ENCODE data around the gene OSBPL10. TPM values are rescaled to one million over a fixed set of nuclear protein-coding genes. Genes with fewer than 3 reads are reported as not detected.

The OSBPL10 gene
- polyA plus RNA-seq, 1 donor from 2014 or later, result 2.0 TPM

DNA sequence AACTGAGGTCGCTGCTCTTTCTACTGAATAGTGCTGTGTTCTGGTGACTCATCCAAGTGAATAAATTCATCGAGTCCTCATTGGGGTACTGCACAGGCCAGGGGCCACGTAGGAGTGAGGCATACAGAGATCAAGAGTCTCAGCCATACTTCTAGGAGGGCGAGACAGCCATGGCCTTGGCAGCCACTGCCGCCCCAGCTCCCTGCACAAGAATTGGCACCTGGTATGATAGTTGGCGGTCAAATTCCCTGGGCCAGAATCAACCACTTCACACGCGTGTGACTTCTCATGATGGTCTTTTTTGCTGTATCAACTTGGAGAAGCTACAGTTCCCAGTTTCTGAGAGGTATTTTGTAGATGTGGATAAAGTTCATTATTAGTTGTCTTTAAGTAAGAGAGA, 161.6 kb downstream of the OSBPL10 start:
- H3K36me3 ChIP-seq (ENCODE audit: insufficient read depth, low read length), result no peaks in the 10 kb centered on the region
- no peaks in the 10 kb centered on the region for H3K79me2 ChIP-seq (replicated peaks; ENCODE audit: insufficient read depth, low read length)
- no peaks in the 10 kb centered on the region for H3K9me2 ChIP-seq (ENCODE audit: insufficient read depth, low read length)
- H3K4me2 ChIP-seq (ENCODE audit: low read length), result no peak overlapping the region
- H2AFZ ChIP-seq (ENCODE audit: low read depth, low read length), result no peak overlapping the region
- H3K4me3 ChIP-seq (ENCODE audit: low read length), result no peak overlapping the region
- no peak overlapping the region for H3K27ac ChIP-seq (ENCODE audit: low read length)
- H3K9ac ChIP-seq (ENCODE audit: low read length), result no peak overlapping the region
- H3K9me3 ChIP-seq (ENCODE audit: low read length), result no peaks in the 10 kb centered on the region
- H3K27me3 ChIP-seq (ENCODE audit: insufficient read depth, low read depth, low read length), result no peaks in the 10 kb centered on the region
- TF ChIP-seq MXI1 (conservative IDR thresholded peaks at IDR 0.05; ENCODE audit: poor library complexity, severe bottlenecking), result no peak
- TF ChIP-seq, protein P1, sequence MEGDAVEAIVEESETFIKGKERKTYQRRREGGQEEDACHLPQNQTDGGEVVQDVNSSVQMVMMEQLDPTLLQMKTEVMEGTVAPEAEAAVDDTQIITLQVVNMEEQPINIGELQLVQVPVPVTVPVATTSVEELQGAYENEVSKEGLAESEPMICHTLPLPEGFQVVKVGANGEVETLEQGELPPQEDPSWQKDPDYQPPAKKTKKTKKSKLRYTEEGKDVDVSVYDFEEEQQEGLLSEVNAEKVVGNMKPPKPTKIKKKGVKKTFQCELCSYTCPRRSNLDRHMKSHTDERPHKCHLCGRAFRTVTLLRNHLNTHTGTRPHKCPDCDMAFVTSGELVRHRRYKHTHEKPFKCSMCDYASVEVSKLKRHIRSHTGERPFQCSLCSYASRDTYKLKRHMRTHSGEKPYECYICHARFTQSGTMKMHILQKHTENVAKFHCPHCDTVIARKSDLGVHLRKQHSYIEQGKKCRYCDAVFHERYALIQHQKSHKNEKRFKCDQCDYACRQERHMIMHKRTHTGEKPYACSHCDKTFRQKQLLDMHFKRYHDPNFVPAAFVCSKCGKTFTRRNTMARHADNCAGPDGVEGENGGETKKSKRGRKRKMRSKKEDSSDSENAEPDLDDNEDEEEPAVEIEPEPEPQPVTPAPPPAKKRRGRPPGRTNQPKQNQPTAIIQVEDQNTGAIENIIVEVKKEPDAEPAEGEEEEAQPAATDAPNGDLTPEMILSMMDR (IDR thresholded peaks at IDR 0.05; ENCODE audit: poor library complexity, severe bottlenecking), result no peak
- TF ChIP-seq TAF1 (IDR thresholded peaks at IDR 0.05; ENCODE audit: low read depth), result no peak
- no peak for TF ChIP-seq SMC3 (conservative IDR thresholded peaks at IDR 0.05; ENCODE audit: poor library complexity)
- no peak for TF ChIP-seq EZH2 (IDR thresholded peaks at IDR 0.05; ENCODE audit: borderline replicate concordance, insufficient read depth, low read length, poor library complexity, severe bottlenecking)
- no peak for TF ChIP-seq RAD21 (conservative IDR thresholded peaks at IDR 0.05)
- TF ChIP-seq EP300 (conservative IDR thresholded peaks at IDR 0.05; ENCODE audit: poor library complexity, severe bottlenecking), result no peak
- no peak for TF ChIP-seq POLR2AphosphoS5 (IDR thresholded peaks at IDR 0.05)
- TF ChIP-seq, protein P2, sequence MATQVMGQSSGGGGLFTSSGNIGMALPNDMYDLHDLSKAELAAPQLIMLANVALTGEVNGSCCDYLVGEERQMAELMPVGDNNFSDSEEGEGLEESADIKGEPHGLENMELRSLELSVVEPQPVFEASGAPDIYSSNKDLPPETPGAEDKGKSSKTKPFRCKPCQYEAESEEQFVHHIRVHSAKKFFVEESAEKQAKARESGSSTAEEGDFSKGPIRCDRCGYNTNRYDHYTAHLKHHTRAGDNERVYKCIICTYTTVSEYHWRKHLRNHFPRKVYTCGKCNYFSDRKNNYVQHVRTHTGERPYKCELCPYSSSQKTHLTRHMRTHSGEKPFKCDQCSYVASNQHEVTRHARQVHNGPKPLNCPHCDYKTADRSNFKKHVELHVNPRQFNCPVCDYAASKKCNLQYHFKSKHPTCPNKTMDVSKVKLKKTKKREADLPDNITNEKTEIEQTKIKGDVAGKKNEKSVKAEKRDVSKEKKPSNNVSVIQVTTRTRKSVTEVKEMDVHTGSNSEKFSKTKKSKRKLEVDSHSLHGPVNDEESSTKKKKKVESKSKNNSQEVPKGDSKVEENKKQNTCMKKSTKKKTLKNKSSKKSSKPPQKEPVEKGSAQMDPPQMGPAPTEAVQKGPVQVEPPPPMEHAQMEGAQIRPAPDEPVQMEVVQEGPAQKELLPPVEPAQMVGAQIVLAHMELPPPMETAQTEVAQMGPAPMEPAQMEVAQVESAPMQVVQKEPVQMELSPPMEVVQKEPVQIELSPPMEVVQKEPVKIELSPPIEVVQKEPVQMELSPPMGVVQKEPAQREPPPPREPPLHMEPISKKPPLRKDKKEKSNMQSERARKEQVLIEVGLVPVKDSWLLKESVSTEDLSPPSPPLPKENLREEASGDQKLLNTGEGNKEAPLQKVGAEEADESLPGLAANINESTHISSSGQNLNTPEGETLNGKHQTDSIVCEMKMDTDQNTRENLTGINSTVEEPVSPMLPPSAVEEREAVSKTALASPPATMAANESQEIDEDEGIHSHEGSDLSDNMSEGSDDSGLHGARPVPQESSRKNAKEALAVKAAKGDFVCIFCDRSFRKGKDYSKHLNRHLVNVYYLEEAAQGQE (IDR thresholded peaks at IDR 0.05; ENCODE audit: borderline replicate concordance), result no peak
- H3F3A ChIP-seq (ENCODE audit: insufficient read depth, low read length, poor library complexity, severe bottlenecking), result no peaks in the 10 kb centered on the region
- H4K20me1 ChIP-seq (ENCODE audit: insufficient read depth), result no peaks in the 10 kb centered on the region

DNA sequence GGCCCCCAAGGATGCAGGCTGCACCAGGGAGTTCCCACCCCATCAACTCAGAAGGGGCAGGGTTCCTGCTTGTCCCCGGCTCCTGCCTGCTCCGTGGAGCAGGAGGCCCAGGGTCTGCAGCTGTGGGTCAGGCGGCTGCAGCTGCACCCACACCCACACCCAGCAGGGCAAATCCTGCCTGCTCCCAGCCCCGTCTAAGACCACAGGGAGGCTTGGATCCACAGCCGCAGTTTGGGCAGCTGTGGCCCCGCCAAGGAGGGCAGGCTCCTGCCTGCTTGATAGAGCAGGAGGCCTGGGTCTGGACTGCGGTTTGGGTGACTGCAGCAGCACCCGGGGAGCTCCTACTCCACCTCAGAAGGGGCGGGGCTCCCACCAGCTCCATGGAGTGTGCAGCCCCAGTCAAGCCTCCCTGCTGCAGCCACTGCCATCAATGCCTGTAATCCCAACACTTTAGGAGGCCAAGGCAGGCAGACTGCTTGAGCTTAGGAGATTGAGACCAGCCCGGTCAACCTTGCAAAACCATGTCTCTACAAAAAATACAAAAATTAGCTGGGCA, 163.6 kb downstream of the OSBPL10 start:
- H3K4me3 ChIP-seq (ENCODE audit: low read length), result no peak overlapping the region
- no peak overlapping the region for H3K27ac ChIP-seq (ENCODE audit: low read length)
- no peaks in the 10 kb centered on the region for H3K27me3 ChIP-seq (ENCODE audit: insufficient read depth, low read depth, low read length)
- H3K79me2 ChIP-seq (replicated peaks; ENCODE audit: insufficient read depth, low read length), result no peaks in the 10 kb centered on the region
- H3F3A ChIP-seq (ENCODE audit: insufficient read depth, low read length, poor library complexity, severe bottlenecking), result no peaks in the 10 kb centered on the region
- H3K9ac ChIP-seq (ENCODE audit: low read length), result no peak overlapping the region
- H4K20me1 ChIP-seq (ENCODE audit: insufficient read depth), result no peaks in the 10 kb centered on the region
- TF ChIP-seq RAD21 (conservative IDR thresholded peaks at IDR 0.05) (no peak), EZH2 (IDR thresholded peaks at IDR 0.05; ENCODE audit: borderline replicate concordance, insufficient read depth, low read length, poor library complexity, severe bottlenecking) (no peak), POLR2AphosphoS5 (IDR thresholded peaks at IDR 0.05) (no peak), MXI1 (conservative IDR thresholded peaks at IDR 0.05; ENCODE audit: poor library complexity, severe bottlenecking) (no peak), SMC3 (conservative IDR thresholded peaks at IDR 0.05; ENCODE audit: poor library complexity) (no peak), EP300 (conservative IDR thresholded peaks at IDR 0.05; ENCODE audit: poor library complexity, severe bottlenecking) (no peak), TAF1 (IDR thresholded peaks at IDR 0.05; ENCODE audit: low read depth) (no peak)
- TF ChIP-seq, protein P2 (IDR thresholded peaks at IDR 0.05; ENCODE audit: borderline replicate concordance), result no peak
- TF ChIP-seq, protein P1 (IDR thresholded peaks at IDR 0.05; ENCODE audit: poor library complexity, severe bottlenecking), result no peak
- no peak overlapping the region for H3K4me2 ChIP-seq (ENCODE audit: low read length)
- H3K9me2 ChIP-seq (ENCODE audit: insufficient read depth, low read length), result no peaks in the 10 kb centered on the region
- H3K36me3 ChIP-seq (ENCODE audit: insufficient read depth, low read length), result no peaks in the 10 kb centered on the region
- H2AFZ ChIP-seq (ENCODE audit: low read depth, low read length), result no peak overlapping the region
- H3K9me3 ChIP-seq (ENCODE audit: low read length), result no peaks in the 10 kb centered on the region

Measured in neural cell (in vitro differentiated cells).